NCI-H2171 treated with DMSO at 0.1 percent for 48 hours (cell line): Measurements from ENCODE around the gene ACTR8.
"Not testable (repeated sequence)": the region's sequence is repeated elsewhere in the genome, so short reads cannot be mapped to it uniquely, and the experiment has no call there.

Experiments
- DNase-seq: peaks from one replicate; lab custom pipeline; 2025; lab: John Stamatoyannopoulos, UW

The ACTR8 gene, protein sequence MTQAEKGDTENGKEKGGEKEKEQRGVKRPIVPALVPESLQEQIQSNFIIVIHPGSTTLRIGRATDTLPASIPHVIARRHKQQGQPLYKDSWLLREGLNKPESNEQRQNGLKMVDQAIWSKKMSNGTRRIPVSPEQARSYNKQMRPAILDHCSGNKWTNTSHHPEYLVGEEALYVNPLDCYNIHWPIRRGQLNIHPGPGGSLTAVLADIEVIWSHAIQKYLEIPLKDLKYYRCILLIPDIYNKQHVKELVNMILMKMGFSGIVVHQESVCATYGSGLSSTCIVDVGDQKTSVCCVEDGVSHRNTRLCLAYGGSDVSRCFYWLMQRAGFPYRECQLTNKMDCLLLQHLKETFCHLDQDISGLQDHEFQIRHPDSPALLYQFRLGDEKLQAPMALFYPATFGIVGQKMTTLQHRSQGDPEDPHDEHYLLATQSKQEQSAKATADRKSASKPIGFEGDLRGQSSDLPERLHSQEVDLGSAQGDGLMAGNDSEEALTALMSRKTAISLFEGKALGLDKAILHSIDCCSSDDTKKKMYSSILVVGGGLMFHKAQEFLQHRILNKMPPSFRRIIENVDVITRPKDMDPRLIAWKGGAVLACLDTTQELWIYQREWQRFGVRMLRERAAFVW

DNA sequence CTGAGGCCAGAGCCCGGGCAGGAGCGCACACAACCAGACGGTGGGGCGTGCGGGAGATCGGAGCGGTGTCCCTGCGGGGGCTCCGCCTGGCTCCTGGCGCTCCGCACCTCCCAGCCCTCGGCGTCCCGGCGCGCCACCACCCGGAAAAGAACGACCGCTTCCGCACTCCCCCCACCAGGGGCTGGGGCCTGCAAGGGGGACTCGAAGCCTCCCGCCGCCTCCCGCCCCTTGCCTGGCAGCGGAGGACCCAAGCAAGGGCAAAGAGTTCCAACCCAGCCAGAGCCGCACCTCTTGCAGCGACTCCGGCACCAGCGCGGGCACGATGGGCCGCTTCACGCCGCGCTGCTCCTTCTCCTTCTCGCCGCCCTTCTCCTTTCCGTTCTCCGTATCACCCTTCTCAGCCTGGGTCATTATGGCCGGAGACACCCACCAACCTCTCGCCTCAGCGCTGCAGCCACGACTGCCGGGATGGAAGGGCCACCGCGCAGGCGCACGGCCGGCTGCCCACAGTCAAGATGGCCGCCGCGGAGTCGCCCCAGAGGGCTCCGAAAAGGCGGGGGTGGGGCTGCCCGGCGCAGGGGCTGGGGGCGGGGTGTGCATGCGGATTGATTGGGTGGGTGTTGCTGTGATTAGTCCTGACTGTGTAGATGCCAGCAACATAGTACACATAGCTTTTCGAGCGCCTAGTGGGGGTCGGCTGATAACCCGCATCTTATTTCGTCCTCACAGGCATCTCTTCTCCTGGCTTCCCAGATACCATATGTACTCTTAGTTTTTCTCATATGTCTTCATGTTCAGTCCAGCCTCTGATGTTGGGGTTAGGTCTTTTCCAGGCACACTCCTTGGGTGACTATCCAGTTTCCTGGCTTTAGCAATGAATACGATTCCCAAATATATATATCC, at the start of gene ACTR8:
ACTR8 (minus strand) TSS at position 462 of the 903 bp plus-strand sequence; CDS start at position 411, 51 bp downstream.
- DNase-seq: peak; percentile 65

DNA sequence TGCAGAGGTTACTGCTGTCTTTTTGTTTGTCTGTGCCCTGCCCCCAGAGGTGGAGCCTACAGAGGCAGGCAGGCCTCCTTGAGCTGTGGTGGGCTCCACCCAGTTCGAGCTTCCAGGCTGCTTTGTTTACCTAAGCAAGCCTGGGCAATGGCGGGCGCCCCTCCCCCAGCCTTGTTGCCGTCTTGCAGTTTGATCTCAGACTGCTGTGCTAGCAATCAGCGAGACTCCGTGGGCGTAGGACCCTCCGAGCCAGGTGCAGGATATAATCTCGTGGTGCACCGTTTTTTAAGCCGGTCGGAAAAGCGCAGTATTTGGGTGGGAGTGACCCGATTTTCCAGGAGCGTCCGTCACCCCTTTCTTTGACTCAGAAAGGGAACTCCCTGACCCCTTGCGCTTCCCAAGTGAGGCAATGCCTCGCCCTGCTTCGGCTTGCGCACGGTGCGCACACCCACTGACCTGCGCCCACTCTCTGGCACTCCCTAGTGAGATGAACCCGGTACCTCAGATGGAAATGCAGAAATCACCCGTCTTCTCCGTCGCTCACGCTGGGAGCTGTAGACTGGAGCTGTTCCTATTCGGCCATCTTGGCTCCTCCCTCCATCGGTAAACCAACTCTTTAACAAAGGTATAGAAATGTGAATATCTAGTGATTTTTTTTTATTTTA, 45.4 kb upstream of the ACTR8 start:
- DNase-seq: not testable (repeated sequence)

DNA sequence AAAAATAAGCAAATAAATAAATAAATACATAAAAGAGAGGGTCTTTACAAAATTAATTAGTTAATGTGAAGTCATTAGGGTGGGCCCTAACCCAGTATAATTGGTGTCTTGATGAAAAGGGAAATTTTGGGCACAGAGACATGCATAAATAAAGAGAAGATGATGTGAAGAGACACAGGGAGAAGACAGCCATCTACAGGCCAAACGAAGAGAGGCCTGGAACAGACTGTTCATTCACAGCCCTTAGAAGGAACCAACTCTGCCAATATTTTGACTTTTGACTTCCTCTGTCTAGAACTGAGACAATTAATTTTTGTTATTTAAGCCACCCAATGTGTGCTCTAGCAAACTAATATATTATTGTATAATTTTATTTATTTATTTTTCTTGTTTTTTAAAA, 39.3 kb upstream of the ACTR8 start:
- no peak for DNase-seq

DNA sequence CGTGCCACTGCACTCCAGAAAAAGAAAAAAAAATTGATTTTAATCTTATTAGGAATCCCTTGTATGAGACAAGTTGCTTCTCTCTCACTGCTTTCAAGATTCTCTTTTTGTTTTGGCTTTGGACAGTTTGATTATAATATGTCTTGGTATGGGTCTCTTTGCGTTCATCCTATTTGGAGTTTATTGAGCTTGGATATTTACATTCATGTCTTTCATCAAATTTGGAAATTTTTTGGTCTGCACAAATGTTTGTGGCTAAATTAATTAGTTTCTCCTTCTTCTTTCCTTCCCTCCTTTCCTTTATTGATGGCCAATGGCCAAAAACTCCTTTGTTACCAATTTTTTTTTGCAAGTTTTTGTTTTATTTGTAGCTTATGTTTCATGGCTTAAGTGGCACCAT, 37.8 kb upstream of the ACTR8 start:
- DNase-seq: no peak

DNA sequence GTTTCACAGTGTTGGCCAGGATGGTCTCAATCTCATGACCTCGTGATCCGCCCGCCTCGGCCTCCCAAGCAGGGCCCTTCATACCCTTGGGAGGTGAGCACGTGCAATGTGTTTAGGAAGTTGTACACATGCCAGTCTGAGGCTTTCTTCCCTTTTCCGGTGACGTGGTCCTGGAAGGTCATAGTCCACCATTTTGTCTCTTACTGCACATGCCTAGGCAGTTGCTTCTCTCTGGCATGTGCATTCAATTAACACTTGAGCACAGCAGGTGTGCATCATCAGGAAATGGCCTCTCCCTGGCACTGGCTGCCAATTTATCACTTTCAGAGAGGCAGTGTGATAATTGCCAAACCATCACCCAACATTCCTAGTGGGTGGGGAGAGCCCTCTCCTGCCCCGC, 31.4 kb upstream of the ACTR8 start:
- DNase-seq: no peak

DNA sequence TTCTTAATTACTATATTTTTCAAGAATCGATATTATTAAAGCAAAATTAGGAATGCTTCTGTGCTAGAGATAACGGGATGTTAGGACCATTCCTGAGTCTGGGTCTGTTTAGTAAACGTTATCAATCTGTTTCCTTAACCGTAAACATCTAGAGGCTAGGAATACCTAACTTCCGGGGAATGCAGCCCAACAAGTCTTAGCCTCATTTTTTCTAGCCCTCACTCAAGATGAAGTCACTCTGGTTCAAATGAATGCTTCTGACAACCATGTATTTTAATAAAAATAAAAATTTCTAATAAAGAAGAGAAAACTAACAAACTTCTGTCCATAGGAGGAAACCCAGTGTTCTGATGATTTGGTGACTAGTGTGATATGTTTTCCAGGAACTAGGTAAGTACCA, 20.8 kb upstream of the ACTR8 start:
- DNase-seq: no peak

DNA sequence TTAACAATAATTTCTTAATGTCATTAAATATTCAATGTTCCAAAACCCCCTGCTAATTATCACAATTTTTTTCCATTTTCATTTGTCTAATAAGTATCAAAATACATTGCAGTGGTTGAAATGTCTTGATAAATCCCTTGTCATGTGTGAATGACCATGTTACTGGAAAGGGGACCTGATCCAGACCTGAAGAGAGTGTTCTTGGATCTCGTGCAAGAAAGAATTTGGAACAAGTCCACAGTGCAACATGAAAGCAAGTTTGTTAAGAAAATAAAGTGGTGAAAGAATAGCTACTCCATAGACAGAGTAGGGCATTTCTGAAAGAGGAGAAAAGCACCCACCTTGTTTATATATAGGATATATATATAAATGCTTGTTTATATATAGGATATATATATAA, 20.1 kb upstream of the ACTR8 start:
- no peak for DNase-seq

DNA sequence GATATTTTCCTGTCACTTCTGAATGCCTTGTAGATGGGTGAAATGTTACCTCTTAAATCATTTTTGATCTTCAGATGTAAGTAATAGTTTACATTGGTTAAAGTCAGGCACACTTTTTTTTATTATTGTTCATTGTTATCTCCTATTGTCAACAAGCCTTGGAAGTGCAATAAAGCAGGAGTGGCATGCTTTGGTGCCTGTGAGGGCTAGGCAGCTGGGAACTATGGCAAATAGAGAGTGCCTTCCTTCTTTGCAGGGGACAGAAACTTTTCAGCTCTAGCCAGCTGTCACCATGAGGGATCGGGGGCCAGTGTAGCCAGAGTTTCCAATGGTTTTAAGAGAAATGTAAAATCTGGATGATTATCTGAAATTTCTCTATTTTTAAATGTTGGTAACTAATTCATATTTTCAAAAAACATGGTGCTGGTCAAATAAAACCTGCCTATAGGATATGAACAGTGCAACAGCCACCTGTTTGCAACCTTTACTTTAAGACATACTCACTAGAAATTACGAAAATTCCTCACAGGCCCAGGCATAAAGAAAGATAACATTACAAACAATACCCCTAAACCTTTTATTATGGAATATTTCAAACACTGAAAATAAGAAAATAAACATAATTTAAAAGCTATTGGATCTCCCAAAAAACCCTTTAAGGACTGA, 18.8 kb upstream of the ACTR8 start:
- no peak for DNase-seq

DNA sequence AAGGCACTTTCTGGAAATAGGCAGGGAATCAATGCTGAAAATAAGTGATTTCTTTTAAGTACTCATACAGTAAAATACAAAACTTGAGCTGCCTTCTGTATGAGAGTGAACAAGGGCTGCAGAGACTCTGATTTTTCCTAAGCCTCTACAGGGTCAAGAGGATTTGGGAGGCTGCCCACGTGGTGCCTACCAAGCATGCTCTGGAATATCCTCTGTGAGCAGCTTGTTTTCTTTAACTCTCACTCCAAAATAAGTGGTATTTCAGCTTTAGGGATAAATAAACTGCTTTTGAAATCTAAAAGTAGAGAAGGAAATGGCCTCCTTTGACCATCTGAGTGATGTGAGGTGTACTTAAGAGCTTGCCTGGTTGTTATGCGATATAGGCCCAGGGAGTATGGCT, 17.8 kb upstream of the ACTR8 start:
- no peak for DNase-seq

DNA sequence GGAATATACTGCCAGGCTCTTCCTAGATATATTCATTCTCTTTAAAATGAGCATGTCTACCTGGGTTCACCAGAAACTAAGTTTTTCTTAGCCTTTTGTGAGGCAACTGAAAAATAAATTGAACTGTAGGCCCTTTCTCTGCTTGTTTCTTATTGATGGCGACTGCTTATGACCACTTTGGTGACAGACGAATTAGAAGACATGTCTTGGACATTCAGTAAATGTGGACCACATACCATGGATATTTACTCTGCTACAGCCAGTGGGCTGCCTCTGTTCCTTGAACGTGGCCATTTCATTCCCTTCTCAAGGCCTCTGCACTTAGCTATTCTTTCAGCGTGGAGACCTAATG, 10.3 kb upstream of the ACTR8 start:
- no peak for DNase-seq

DNA sequence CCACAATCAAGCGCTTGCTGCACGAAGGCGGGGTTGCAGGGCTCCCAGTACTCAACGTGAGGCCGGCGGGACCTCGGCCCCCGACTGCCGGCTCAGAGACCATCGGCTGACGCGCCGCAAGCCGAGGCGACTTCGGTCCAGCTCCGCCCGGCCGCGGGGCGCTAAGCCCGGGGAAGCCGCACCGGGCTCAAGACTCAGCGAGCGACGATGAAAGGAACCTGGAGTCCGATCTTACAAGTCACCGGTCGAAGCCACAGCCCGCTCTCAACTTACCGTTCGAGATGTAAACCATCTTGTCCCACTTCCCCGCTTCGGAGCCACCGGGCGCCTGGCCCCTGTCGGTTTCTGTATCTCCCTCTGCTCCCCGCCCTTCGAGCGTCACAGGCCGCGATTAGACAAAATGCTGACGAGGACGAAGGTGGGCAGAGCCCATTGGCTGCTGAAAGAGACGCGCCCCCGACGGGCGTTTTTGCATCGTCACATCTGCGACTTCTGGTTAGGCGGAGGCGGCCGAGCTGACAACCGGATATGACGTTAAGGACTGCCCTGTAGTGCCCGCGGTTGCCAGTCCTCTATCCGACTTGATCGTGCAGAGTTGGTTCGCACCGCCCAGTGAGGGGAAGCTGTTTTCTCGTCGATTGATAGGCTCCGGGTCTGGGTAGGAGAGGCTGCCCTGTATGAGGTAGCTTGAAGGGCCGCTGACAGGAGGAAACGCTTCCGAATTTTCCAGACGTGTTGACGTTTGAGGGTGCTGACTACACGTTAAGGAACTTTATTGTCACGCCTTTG, 9.7 kb upstream of the ACTR8 start, which contains the start of gene SELENOK:
SELENOK (minus strand) TSS at position 363 of the 789 bp plus-strand sequence.
- DNase-seq: peak; percentile 94

DNA sequence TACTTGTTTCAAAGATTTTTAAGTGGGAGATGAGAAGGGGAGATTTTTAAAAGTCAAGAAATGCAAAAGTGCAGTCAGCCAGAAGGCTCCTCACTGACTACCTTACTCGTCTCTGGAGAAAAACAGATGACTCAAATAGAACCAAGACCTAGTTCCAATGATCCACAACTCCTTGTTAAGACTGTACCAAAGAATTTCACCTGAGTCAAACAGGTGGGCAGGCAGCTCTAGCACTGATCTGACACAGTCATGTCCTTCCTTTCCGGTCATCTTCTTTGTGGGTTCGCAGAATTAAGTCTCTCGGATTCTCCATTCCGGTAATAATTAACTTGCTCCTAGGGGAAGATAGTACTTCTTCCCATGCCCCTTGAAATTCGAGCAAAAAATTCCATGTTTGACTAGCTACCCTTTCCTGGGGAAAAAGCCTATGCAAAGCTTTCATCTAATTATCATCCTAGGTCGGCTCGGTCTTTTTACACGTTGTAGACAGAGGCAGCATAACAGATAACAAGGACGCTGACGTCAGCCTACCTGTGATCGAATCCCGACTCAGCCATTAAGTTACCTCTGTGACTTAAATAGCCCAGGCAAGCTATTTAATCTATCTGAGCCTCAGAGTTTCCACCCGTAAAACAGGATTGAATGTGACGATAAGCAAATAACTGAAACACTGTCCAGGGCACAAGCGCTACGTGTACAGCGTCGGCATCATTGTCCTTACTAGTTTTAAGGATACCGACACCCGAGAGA, 8.9 kb upstream of the ACTR8 start:
- DNase-seq: no peak

DNA sequence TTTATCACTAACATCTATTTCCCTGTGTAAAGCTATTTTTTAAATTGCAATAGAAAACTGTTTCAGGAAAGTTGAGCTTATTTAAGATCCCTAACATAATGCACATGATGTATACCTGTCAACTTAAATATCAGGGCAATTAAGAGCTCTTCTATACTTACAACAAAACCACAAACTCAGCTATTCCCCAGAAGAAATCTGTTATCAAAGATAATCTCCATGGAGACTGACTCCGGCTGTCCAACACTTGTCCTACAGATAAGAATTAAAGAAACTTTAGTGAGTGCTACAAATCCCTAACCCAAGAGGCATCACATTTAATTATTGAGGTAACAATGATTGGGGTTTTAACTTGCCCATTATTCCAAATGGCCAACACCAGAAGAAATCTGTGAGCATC, 6.3 kb upstream of the ACTR8 start:
- DNase-seq: no peak

DNA sequence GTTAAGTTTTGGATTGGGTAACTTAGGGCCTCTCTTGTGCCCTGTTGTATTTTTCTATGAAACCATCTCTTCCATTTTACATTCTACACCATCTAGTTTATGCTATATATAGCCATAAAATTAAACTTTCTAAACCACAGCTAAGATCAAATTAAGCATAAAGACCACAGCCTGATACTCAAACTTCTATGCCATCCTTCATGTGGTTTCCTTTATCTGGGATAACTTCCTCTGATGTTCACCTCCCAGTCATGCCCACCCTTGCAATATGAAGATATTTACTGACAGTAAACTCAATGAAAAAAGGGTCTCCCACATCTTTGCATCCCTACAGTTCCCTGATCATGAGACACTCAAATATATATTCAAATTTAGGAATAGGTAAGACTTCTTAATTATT, 5.5 kb upstream of the ACTR8 start:
- DNase-seq: no peak

DNA sequence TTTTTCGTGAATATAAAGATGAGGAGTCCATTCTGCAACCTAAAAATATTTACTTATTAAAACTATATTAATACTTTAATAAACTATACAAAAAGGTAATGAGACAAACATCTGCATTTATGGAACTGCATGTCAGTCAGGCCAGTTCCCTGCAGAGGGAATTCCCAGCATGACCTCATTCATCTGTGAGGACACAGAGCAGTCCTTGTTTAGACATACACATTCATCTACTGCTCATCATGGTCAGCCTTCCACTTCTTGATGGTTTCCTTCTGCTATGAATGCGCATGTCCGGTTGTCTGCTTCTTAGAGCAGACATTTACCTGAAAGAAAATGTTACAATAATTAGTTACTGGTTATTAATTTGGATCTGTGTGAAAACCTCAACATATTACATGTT, 3.3 kb upstream of the ACTR8 start:
- DNase-seq: no peak

DNA sequence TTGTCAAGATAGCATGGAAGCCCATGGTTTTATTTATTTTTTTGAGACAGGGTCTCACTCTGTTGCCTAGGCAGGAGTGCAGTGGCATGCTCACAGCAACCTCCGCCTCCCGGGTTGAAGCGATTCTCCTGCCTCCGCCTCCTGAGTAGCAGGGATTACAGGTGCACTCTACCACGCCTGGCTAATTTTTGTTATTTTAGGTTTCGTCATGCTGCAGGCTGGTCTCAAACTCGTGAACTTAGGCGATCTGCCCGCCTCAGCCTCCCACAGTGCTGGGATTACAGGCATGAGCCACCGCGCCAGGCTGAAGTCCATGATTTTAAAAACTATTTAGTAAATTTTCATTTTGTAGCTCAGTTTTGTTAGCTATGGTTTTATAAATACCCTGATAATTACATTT, 2.7 kb upstream of the ACTR8 start:
- no peak for DNase-seq

DNA sequence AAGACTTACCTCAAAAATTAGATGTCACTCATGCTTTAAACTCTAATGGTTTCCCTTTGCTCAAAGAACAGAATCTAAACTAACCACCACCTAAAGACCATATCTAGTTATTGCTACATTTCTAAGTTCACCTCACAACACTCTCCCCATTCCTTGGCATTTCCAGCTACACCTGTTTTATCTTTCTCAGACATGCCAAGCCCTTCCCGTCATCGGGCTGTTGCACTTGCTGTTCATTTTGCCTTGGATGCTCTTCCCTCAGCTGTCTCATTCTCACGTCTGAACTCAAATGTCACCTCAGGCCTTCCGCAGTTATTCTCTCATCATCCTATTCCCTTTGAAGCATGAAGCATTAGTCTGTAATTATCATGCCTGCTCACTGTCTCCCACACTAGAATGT, 1.1 kb upstream of the ACTR8 start:
- DNase-seq: no peak

DNA sequence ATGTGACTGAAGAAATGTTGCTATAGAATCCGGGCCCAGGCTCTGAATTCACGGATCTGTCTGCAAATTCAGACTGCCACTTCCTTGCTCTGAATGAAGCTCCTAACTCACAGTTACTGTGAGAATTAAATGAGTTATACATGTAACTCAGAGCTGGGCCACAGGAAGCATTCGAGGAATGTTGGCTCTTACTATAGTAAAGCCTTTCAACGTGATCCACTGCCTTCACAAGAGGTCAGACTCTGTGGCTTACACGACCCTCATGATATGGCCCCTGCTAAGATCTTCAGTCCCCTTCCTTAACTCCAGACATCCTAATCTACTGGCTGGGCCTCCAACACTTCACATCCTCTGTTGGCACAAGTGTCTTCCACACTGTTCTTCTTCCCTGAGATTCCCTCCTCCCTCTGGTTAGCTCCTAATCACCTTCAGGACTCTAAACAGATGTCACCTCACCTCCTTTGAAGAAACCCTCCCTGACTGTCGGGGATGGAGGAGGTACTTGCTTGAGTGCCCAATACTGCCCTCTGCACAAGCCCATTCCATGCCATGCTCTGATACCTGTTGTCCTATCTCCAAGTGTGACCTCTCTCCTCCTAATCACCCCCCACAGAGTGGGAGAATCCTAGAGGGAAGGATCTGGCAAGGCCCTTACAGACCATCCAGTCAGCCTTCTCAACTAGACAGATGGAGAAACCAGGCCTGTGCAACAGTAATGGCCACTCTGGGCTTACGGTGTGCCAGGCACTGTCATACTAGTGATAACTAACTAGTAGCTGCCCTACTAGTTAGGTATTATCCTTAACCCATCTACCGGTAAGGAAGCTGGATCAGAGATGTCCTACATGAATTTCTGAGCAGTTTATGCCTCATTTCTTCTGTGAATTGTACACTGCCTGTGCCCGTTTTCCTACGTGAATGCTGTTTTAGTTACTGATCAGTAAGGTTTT, 1.3 kb downstream of the ACTR8 start:
- DNase-seq: no peak
